ENCODE data around the gene C1orf210. TPM values are rescaled to one million over a fixed set of nuclear protein-coding genes. Genes with fewer than 3 reads are reported as not detected.

The C1orf210 gene
- total RNA-seq, 2 experiments from 2014 or later = not detected

DNA sequence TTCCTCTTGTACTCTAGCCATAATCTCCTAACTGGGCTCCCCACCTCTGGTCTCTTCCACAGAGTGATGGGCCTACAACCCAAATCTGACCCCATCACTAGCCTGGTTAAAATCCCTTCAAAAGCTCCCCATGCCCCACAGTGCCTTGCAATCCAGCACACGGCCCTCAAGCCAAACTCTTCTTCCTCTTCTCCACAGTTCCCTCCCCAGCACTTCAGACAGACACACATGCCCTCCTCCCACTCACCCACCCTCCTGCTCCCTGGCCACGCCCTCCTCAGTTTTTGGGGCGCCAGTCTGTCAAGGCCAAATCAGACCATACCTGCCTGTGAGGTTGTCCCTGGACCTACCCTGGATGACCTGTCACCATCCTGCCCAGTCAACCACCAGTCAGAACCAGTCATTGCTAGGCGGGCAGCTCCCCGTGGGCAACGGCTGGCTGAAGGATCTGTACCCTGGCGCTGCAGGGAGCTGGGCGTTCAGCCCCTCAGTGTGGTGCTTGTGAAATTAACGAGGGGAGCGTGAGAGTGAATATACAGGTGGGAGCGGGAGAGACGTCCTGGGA, 753 bp downstream of the C1orf210 start:
- H3K4me1 Mint-ChIP-seq (ENCODE audit: low read depth) = no peaks in the 10 kb centered on the region
- H3K4me3 Mint-ChIP-seq = no peak overlapping the region
- intact Hi-C loops (cut with micrococcal nuclease) = no loop called here
- H3K27me3 Mint-ChIP-seq (ENCODE audit: low read depth) = no peaks in the 10 kb centered on the region
- H3K27ac Mint-ChIP-seq = no peak overlapping the region
- H3K9me3 Mint-ChIP-seq = no peaks in the 10 kb centered on the region
- CTCF ChIA-PET = no interaction called here
- DNase-seq = no peak
- H3K36me3 Mint-ChIP-seq (ENCODE audit: low read depth) = no peaks in the 10 kb centered on the region

DNA sequence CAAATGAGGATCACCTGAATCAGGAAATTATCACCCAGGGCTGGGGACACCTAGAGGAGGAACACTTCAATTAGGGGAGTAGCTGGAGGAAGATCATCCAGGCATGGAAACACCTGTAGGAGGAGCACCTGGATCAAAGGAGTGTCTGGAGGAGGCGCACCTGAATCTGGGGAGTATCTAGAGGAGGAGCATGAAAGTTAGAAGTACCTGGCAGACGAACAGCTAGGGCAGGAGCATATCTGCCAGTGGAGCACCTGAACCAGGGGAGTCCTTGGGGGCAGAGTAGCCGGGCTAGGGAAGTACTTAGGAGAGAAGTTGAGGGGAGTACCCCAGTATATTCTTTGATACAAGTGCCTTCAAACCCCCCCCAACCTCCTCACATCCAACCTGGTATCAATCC, 1.3 kb downstream of the C1orf210 start:
- H3K4me3 Mint-ChIP-seq = no peak overlapping the region
- H3K4me1 Mint-ChIP-seq (ENCODE audit: low read depth) = no peaks in the 10 kb centered on the region
- no peaks in the 10 kb centered on the region for H3K9me3 Mint-ChIP-seq
- H3K27ac Mint-ChIP-seq = no peak overlapping the region
- no peaks in the 10 kb centered on the region for H3K27me3 Mint-ChIP-seq (ENCODE audit: low read depth)
- no peak for DNase-seq
- CTCF ChIA-PET = interaction anchor here (0.6 kb wide), 1 partner anchor 191 kb away, joined by 3 read pairs; no protein-coding TSS in a partner anchor
- intact Hi-C loops (cut with micrococcal nuclease) = no loop called here
- no peaks in the 10 kb centered on the region for H3K36me3 Mint-ChIP-seq (ENCODE audit: low read depth)

- Mint-ChIP-seq H3K4me1 (ENCODE audit: low read depth) (no peaks in the 10 kb centered on the region), H3K27ac (no peak overlapping the region), H3K27me3 (ENCODE audit: low read depth) (no peaks in the 10 kb centered on the region), H3K4me3 (no peak overlapping the region), H3K36me3 (ENCODE audit: low read depth) (no peaks in the 10 kb centered on the region), H3K9me3 (no peaks in the 10 kb centered on the region)
- intact Hi-C loops (cut with micrococcal nuclease) = no loop called here
- CTCF ChIA-PET = no interaction called here
- no peak for DNase-seq
Measured at GRCh38 chr1:43282220-43283195, 2.9 kb downstream of the C1orf210 start.

DNA sequence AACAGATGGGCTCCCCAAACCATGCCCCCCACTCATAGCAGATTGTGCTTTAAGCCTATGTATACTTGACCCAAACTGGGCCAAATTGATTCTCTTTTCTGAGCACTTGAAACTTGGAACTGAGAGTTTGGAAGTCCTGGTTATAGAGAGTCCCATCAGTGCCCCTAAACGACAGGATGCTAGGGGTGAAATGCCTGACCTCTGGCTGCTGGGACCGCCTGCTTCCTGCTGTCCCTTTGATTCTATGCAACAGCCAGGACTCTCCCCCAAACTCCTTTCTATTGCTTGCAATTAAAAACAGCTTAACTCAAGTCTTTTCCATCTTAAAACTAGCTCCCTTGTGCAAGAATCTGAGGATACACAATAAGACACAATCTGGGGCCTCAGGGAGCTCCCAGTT, 4.7 kb downstream of the C1orf210 start:
- intact Hi-C loops (cut with micrococcal nuclease) = no loop called here
- Mint-ChIP-seq H3K4me3 (no peak overlapping the region), H3K36me3 (ENCODE audit: low read depth) (no peaks in the 10 kb centered on the region)

DNA sequence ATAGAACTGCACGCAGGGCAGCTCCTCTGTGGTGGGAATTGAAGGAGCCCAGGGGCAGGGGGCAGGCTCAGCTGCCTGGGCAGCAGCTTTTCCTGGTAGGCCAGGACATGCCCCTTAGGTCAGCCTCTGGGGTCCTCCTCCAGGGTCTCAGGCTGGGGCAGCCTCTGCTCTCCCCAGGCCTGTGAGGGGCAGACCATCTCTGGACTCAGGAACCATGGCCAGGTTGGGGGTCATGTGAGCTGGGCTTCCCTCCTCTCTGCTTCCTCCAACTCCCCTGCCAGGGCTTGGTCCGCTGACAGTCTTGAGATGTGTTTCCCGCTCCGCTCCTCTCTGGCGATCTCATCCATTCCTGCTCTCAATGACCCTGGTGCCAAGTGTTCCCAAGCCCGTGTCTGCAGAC, 5.7 kb downstream of the C1orf210 start:
- CTCF ChIA-PET = no interaction called here
- intact Hi-C loops (cut with micrococcal nuclease) = no loop called here
- Mint-ChIP-seq H3K4me1 (ENCODE audit: low read depth) (peaks cover 5% of the 10 kb centered on the region), H3K9me3 (peaks cover 2% of the 10 kb centered on the region), H3K27ac (no peak overlapping the region), H3K4me3 (no peak overlapping the region), H3K36me3 (ENCODE audit: low read depth) (no peaks in the 10 kb centered on the region), H3K27me3 (ENCODE audit: low read depth) (no peaks in the 10 kb centered on the region)
- no peak for DNase-seq

More for the DNA sequence above, 4.7 kb downstream of the C1orf210 start:
- H3K9me3 Mint-ChIP-seq = no peaks in the 10 kb centered on the region
- no peaks in the 10 kb centered on the region for H3K27me3 Mint-ChIP-seq (ENCODE audit: low read depth)
- DNase-seq = no peak
- H3K27ac Mint-ChIP-seq = no peak overlapping the region
- H3K4me1 Mint-ChIP-seq (ENCODE audit: low read depth) = no peaks in the 10 kb centered on the region
- CTCF ChIA-PET = interaction anchor here (0.6 kb wide), 1 partner anchor 247 kb away, joined by 7 read pairs; no protein-coding TSS in a partner anchor

DNA sequence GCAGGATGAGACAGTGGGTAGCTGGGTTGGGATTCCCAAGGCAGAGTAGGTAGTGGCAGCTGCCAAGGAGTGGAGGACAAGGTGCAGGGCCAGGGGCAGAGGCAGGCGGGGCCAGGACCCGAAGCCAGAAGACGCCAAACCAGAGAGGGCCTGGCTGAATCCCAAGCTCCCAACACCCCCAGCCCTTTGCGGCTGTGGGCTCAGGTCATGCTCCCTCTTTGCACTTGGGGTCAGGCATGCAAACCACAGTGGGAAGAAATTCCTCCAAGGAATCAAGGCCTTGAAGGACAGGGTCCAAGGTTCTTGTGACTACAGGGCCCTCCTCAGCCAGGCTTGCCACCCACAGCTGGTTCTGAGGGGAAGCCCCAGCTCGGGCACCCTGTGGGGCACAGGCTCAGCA, 6.2 kb downstream of the C1orf210 start:
- intact Hi-C loops (cut with micrococcal nuclease) = no loop called here
- H3K27ac Mint-ChIP-seq = no peak overlapping the region
- CTCF ChIA-PET = no interaction called here
- no peaks in the 10 kb centered on the region for H3K27me3 Mint-ChIP-seq (ENCODE audit: low read depth)
- no peak overlapping the region for H3K4me3 Mint-ChIP-seq
- peaks cover 10% of the 10 kb centered on the region for H3K4me1 Mint-ChIP-seq (ENCODE audit: low read depth)
- no peak for DNase-seq
- peaks cover 2% of the 10 kb centered on the region for H3K36me3 Mint-ChIP-seq (ENCODE audit: low read depth)
- peaks cover 4% of the 10 kb centered on the region for H3K9me3 Mint-ChIP-seq

- Mint-ChIP-seq H3K4me3 (no peak overlapping the region), H3K4me1 (ENCODE audit: low read depth) (peaks cover 12% of the 10 kb centered on the region), H3K36me3 (ENCODE audit: low read depth) (peaks cover 2% of the 10 kb centered on the region), H3K9me3 (peaks cover 4% of the 10 kb centered on the region), H3K27me3 (ENCODE audit: low read depth) (no peaks in the 10 kb centered on the region), H3K27ac (no peak overlapping the region)
- DNase-seq = no peak
- intact Hi-C loops (cut with micrococcal nuclease) = no loop called here
- CTCF ChIA-PET = no interaction called here
Measured at GRCh38 chr1:43277116-43277876, 8.1 kb downstream of the C1orf210 start.

GRCh38 chr1:43276673-43277072, 8.7 kb downstream of the C1orf210 start:
- no peak overlapping the region for H3K27ac Mint-ChIP-seq

GRCh38 chr1:43275826-43276620, 9.4 kb downstream of the C1orf210 start:
- intact Hi-C loops (cut with micrococcal nuclease) = no loop called here
- no peak for DNase-seq
- CTCF ChIA-PET = no interaction called here
- peaks cover 18% of the 10 kb centered on the region for H3K4me1 Mint-ChIP-seq (ENCODE audit: low read depth)
- peaks cover 4% of the 10 kb centered on the region for H3K9me3 Mint-ChIP-seq
- no peak overlapping the region for H3K4me3 Mint-ChIP-seq
- H3K27me3 Mint-ChIP-seq (ENCODE audit: low read depth) = peaks cover 3% of the 10 kb centered on the region
- H3K36me3 Mint-ChIP-seq (ENCODE audit: low read depth) = peaks cover 2% of the 10 kb centered on the region
- no peak overlapping the region for H3K27ac Mint-ChIP-seq

More at GRCh38 chr1:43276673-43277072, 8.7 kb downstream of the C1orf210 start:
- CTCF ChIA-PET = no interaction called here
- DNase-seq = no peak
- H3K4me1 Mint-ChIP-seq (ENCODE audit: low read depth) = peaks cover 12% of the 10 kb centered on the region
- intact Hi-C loops (cut with micrococcal nuclease) = no loop called here
- H3K36me3 Mint-ChIP-seq (ENCODE audit: low read depth) = peaks cover 2% of the 10 kb centered on the region
- no peak overlapping the region for H3K4me3 Mint-ChIP-seq
- H3K9me3 Mint-ChIP-seq = peaks cover 4% of the 10 kb centered on the region
- H3K27me3 Mint-ChIP-seq (ENCODE audit: low read depth) = peaks cover under 1% of the 10 kb centered on the region

DNA sequence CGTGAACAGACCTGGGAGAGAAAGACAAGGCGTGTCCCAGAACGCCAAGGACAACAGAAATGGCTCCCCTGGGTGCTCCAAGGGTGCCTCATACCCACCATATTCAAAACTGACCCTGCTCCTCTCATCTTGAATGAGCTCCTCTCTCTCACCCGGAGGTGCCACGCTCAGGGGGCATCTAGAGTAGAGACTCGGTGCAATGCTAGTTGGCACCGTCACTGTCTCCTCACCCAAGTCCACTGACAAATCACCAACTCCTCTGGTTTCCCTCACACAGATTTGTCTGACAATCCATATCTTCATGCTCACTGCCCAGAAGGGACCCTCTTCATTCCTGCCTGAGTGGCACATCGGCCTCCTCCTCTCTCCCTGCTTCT, 10.6 kb downstream of the C1orf210 start:
- peaks cover 28% of the 10 kb centered on the region for H3K4me1 Mint-ChIP-seq (ENCODE audit: low read depth)
- H3K27me3 Mint-ChIP-seq (ENCODE audit: low read depth) = peaks cover 3% of the 10 kb centered on the region
- CTCF ChIA-PET = interaction anchor here (0.6 kb wide), 1 partner anchor 249 kb away, joined by 4 read pairs; no protein-coding TSS in a partner anchor
- no peak for DNase-seq
- peaks cover 2% of the 10 kb centered on the region for H3K36me3 Mint-ChIP-seq (ENCODE audit: low read depth)
- peak overlapping the region; percentile 77 for H3K27ac Mint-ChIP-seq
- H3K4me3 Mint-ChIP-seq = peak overlapping the region; percentile 57
- peaks cover 4% of the 10 kb centered on the region for H3K9me3 Mint-ChIP-seq
- intact Hi-C loops (cut with micrococcal nuclease) = loop anchor here (5.0 kb wide), 1 partner anchor 378 kb away; the partner anchor contains the start of gene KDM4A

DNA sequence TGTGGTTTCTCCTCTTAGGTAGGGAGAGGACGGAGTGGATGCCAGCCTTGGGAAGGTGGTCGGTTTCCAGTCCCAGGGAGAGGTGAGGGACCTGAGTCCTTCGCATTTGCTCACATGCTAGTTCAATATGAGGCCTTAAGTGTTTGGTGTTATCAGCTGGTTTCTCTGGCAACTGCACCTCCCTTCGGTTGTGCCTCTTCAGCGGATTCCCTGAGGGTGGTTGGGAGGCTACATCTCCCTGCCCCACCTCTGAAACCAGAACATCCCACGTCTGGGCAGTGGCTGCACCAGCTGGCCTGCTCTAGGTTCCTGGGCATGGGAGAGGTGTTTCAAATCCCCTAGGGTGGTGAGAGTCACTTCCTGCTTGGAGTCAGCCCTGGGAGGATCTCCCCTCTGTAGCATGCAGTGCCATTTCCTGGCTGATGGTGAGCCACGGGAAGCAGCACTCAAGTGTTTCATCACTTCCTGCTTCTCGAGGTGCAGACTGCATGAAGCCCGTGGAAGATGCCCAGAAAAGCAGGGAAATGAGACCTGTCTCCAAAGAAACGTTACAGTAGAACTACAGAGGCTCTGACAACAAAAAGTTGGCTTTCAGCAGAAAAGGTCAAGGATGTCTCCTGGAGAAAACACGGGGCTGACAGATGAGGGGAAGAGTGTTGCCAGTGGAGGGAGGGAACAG, 11.1 kb downstream of the C1orf210 start:
- peak overlapping the region; percentile 77 for H3K27ac Mint-ChIP-seq
- H3K4me1 Mint-ChIP-seq (ENCODE audit: low read depth) = peaks cover 28% of the 10 kb centered on the region
- H3K9me3 Mint-ChIP-seq = peaks cover 4% of the 10 kb centered on the region
- CTCF ChIA-PET = interaction anchor here (0.6 kb wide), 1 partner anchor 250 kb away, joined by 4 read pairs; no protein-coding TSS in a partner anchor
- H3K36me3 Mint-ChIP-seq (ENCODE audit: low read depth) = peaks cover 2% of the 10 kb centered on the region
- intact Hi-C loops (cut with micrococcal nuclease) = loop anchor here (5.0 kb wide), 1 partner anchor 378 kb away; the partner anchor contains the start of gene KDM4A
- H3K27me3 Mint-ChIP-seq (ENCODE audit: low read depth) = peaks cover 3% of the 10 kb centered on the region
- DNase-seq = peak; percentile 78
- peak overlapping the region; percentile 57 for H3K4me3 Mint-ChIP-seq
